ENCODE results near the gene ATP6V1G3.

The ATP6V1G3 gene

DNA sequence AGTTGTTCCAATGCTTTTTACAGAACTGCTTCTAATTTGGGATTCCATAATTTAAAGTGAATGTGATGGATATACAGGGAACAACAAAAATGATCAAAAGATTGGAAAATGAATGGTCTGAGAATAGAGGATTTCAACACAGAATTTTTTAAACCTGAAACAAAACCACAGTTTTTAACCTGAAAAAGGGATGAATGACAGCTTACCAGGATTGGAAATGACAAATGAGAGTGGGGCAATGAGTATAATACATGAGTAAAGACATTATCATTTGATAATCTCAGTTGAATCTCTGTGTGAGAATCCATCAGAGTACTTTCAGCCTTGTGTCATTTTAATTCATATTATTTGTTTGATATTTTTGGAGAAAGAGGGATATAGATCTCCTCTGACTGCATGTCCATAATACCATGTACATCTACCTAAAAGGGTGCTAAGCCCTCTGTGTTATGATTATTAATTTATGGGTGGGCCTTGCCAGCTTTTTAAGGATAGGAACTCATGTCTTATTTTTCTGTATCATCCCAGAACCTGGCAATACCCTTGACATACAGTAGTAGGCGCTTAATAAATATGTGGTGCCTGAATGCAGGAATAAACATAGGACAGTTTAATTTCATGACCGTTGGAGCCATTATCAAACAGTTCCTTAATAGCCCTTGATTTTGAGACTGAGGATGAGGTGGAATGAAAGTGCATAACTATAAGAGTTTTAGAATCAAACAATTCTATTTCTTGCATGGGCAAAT is 12.4 kb upstream of the ATP6V1G3 start:
- Histone ChIP-seq H3K9me3 (ENCODE audit: control insufficient read depth, low read length) (no peaks in the 10 kb centered on the region), H3K9ac (no peak overlapping the region), H3K27ac (no peak overlapping the region), H3K4me2 (ENCODE audit: low read length) (no peak overlapping the region), H2AFZ (no peak overlapping the region), H3K36me3 (ENCODE audit: control insufficient read depth, insufficient read depth, low read length) (no peaks in the 10 kb centered on the region), H3K4me3 (ENCODE audit: low read depth, low read length) (no peak overlapping the region), H3K79me2 (no peaks in the 10 kb centered on the region), H3K4me1 (no peaks in the 10 kb centered on the region), H3K27me3 (ENCODE audit: control insufficient read depth, insufficient read depth, low read length) (no peaks in the 10 kb centered on the region)
- TF ChIP-seq, protein P1, sequence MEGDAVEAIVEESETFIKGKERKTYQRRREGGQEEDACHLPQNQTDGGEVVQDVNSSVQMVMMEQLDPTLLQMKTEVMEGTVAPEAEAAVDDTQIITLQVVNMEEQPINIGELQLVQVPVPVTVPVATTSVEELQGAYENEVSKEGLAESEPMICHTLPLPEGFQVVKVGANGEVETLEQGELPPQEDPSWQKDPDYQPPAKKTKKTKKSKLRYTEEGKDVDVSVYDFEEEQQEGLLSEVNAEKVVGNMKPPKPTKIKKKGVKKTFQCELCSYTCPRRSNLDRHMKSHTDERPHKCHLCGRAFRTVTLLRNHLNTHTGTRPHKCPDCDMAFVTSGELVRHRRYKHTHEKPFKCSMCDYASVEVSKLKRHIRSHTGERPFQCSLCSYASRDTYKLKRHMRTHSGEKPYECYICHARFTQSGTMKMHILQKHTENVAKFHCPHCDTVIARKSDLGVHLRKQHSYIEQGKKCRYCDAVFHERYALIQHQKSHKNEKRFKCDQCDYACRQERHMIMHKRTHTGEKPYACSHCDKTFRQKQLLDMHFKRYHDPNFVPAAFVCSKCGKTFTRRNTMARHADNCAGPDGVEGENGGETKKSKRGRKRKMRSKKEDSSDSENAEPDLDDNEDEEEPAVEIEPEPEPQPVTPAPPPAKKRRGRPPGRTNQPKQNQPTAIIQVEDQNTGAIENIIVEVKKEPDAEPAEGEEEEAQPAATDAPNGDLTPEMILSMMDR (IDR thresholded peaks at IDR 0.05): no peak

DNA sequence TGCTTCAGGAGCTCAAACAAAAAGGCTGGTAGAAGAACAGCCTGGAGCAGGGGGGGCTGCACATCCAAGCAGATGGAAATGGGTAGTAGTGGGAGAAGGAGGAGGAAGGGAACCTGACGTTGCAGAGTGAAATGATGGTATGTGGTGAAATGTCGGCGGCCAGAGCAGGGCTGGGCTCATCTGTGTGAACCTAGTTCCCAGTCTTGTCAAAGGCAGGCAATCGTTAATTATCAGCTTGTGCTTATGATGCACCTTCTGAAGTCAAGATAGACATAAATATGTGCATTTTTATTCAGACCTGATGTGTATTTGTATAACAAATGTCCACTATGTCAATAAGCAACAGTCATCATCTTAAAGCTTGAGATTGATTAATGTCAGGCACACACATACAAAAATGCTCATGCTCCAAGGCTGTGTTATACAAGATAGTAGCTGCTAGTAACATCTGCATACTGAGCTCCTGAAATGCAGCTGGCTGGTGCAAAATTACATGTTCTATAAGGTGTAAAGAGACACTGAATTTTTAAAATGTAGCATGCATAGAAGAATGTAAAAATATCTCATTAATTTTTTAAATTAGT is 10.6 kb upstream of the ATP6V1G3 start:
- TF ChIP-seq, protein P1 (IDR thresholded peaks at IDR 0.05): no peak
- H3K27me3 ChIP-seq (ENCODE audit: control insufficient read depth, insufficient read depth, low read length): no peaks in the 10 kb centered on the region
- H3K79me2 ChIP-seq: no peaks in the 10 kb centered on the region
- H3K4me3 ChIP-seq (ENCODE audit: low read depth, low read length): no peak overlapping the region
- H3K9me3 ChIP-seq (ENCODE audit: control insufficient read depth, low read length): no peaks in the 10 kb centered on the region
- no peak overlapping the region for H3K4me2 ChIP-seq (ENCODE audit: low read length)
- H3K4me1 ChIP-seq: no peaks in the 10 kb centered on the region
- no peak overlapping the region for H2AFZ ChIP-seq
- H3K9ac ChIP-seq: no peak overlapping the region
- no peaks in the 10 kb centered on the region for H3K36me3 ChIP-seq (ENCODE audit: control insufficient read depth, insufficient read depth, low read length)
- H3K27ac ChIP-seq: no peak overlapping the region

DNA sequence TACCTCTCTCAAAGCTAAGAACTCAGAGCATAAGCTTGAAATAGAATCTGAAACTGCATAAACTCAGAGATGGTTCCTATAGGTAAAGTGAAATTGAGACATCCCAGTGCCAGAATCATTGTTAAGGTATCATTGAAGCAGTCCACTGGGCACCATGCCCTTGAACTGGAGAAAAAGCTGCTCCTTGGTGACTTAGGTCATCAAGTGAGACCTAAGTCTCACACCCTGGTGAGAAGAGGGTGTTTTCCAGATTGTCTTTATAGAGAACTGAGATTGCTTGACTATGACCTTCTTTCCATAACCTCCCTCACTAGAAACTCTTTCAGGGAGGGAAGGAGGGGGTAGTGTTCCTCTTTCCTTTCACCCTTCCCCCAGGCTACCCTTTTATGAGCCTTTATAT is 9.4 kb upstream of the ATP6V1G3 start:
- TF ChIP-seq, protein P1 (IDR thresholded peaks at IDR 0.05): no peak
- H3K9me3 ChIP-seq (ENCODE audit: control insufficient read depth, low read length): no peaks in the 10 kb centered on the region

DNA sequence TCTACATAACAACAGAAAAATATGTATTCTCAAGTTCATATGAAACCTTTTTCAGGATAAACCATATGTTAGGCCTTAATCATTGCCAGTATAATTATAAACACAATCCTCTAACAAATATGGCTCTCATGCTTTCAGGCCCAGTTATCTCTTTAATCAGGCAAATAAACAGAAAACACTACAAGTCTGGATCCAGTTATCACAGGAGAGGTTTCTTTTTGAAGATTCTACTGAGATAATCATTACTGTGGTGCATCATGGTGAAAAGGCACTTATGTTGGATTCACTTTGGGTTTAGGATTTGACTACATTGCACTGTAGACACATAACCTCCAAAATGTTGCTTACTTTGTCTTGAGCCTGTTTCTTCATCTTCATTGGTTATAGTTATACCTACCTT is 8.4 kb upstream of the ATP6V1G3 start:
- Histone ChIP-seq H3K4me3 (ENCODE audit: low read depth, low read length) (no peak overlapping the region), H3K9ac (no peak overlapping the region), H3K27me3 (ENCODE audit: control insufficient read depth, insufficient read depth, low read length) (no peaks in the 10 kb centered on the region), H2AFZ (no peak overlapping the region), H3K4me2 (ENCODE audit: low read length) (no peak overlapping the region), H3K27ac (no peak overlapping the region), H3K79me2 (no peaks in the 10 kb centered on the region), H3K4me1 (no peaks in the 10 kb centered on the region), H3K9me3 (ENCODE audit: control insufficient read depth, low read length) (no peaks in the 10 kb centered on the region), H3K36me3 (ENCODE audit: control insufficient read depth, insufficient read depth, low read length) (no peaks in the 10 kb centered on the region)
- TF ChIP-seq, protein P1 (IDR thresholded peaks at IDR 0.05): no peak

More for the DNA sequence above, 9.4 kb upstream of the ATP6V1G3 start:
- H3K36me3 ChIP-seq (ENCODE audit: control insufficient read depth, insufficient read depth, low read length): no peaks in the 10 kb centered on the region
- H3K9ac ChIP-seq: no peak overlapping the region
- no peaks in the 10 kb centered on the region for H3K27me3 ChIP-seq (ENCODE audit: control insufficient read depth, insufficient read depth, low read length)
- no peak overlapping the region for H3K4me2 ChIP-seq (ENCODE audit: low read length)
- H3K4me3 ChIP-seq (ENCODE audit: low read depth, low read length): no peak overlapping the region
- no peaks in the 10 kb centered on the region for H3K79me2 ChIP-seq
- H3K4me1 ChIP-seq: no peaks in the 10 kb centered on the region
- no peak overlapping the region for H3K27ac ChIP-seq
- H2AFZ ChIP-seq: no peak overlapping the region

DNA sequence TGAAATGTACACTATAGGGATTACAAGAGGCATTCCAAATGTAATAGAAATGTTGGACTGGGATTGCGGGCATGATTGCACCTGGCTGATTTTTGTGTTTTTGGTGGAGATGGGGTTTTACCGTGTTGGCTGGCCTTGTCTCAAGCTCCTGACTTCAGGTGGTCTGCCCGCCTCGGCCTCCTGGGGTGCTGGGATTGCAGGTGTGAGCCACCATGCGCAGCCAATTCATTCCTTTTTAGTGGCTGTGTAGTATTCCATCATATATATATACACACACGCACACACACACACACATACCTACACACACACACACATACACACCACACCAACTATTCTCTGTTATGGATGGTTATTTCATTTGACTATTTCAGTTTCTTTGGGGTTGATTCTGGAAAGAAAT is 4.7 kb upstream of the ATP6V1G3 start:
- no peak overlapping the region for H3K27ac ChIP-seq
- H3K4me3 ChIP-seq (ENCODE audit: low read depth, low read length): no peak overlapping the region
- no peaks in the 10 kb centered on the region for H3K27me3 ChIP-seq (ENCODE audit: control insufficient read depth, insufficient read depth, low read length)
- H3K4me1 ChIP-seq: no peaks in the 10 kb centered on the region
- TF ChIP-seq, protein P1 (IDR thresholded peaks at IDR 0.05): no peak
- H3K36me3 ChIP-seq (ENCODE audit: control insufficient read depth, insufficient read depth, low read length): no peaks in the 10 kb centered on the region
- no peaks in the 10 kb centered on the region for H3K79me2 ChIP-seq
- H2AFZ ChIP-seq: no peak overlapping the region
- H3K4me2 ChIP-seq (ENCODE audit: low read length): no peak overlapping the region
- H3K9me3 ChIP-seq (ENCODE audit: control insufficient read depth, low read length): no peaks in the 10 kb centered on the region
- H3K9ac ChIP-seq: no peak overlapping the region

Measured in parathyroid adenoma (tissue), 2 donors.